Activated CD4-positive, CD25-positive, alpha-beta regulatory T cell (primary cell): Measurements from ENCODE around the gene TSPAN32.
"Not testable (repeated sequence)": the region's sequence is repeated elsewhere in the genome, so short reads cannot be mapped to it uniquely, and the experiment has no call there.

ENCODE experiments used
- DNase-seq, 4 experiments: peaks; one replicate each; lab custom pipeline; 2025; lab: John Stamatoyannopoulos, UW

Gene TSPAN32

DNA sequence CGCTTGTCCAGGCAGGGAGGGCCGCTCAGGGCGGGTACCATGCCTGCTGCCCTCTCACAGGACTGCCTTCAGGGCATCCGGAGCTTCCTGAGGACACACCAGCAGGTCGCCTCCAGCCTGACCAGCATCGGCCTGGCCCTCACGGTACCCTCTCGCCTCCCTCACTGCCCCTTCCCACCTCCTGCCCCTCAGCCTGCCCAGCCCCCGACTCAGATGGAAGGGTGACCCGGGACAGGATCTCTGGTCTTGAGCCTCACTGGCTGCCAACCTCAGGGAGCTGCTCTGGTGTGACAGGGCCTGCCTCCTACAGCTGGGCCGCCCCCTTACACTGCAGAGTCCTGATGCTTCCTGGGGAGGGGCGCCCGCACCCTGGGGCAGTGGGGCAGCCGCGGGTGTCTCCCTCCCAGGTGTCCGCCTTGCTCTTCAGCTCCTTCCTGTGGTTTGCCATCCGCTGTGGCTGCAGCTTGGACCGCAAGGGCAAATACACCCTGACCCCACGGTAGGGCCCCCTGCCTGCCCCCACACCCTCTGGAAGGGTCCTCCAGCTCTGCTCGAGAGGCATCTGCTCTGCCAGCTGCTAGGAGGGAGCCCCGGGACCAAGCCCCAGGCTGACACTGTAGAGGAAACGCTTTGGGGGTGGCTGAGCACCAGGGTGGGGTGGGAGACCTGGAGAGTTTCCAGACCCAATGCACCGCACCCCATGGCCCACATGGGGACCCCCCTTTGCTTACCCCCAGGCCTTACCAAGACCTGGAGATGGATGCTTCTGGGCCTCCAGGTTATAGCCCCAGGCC is 14.6 kb downstream of the TSPAN32 start:
- DNase-seq, result no peak

DNA sequence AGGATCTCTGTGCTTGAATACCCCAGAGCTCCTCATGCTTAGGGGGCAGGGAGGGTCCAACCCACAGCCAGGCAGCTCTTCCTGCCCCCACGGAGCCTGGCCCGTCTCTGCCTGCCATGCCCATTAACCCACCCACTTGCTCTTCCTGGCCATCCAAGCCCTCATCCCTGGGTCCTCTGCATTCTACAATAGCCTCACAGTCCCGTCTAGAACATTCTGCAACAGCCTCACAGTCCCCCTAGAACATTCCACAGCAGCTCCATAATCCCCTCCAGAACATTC is 15.1 kb downstream of the TSPAN32 start:
- no peak for DNase-seq

DNA sequence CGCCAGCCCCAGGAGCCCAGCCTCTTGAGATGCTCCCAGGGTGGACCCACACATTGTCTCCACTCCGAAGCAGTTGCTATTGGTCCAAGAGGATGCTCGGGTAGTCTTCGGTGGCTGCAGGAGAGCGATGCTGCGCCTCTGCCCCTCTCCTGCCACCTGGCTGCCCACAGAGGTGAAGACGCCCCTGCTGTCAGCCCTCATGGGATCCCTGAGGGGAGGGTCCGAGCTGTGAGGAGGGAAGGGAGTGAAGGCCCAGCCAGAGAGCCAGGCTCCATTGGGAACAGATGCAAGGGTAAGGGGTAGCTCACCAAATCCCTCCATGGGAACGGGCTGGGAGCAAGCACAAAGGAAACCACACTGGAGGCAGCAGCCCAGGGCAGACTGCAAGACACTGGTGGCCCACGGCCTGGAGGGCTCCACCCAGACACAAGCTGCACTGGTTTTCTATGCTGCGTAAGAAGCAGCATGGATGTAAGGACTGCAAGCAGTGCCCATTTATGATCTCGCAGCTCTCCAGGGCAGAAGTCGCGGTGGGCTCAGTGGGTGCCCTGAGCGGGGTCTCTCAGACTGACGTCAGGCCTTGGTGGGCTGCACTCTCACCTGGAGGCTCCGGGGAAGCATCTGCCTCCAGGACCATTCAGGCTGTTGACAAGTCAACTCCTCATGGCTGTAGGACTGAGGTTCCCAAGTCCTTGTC is 15.7 kb downstream of the TSPAN32 start:
- DNase-seq, result no peak

DNA sequence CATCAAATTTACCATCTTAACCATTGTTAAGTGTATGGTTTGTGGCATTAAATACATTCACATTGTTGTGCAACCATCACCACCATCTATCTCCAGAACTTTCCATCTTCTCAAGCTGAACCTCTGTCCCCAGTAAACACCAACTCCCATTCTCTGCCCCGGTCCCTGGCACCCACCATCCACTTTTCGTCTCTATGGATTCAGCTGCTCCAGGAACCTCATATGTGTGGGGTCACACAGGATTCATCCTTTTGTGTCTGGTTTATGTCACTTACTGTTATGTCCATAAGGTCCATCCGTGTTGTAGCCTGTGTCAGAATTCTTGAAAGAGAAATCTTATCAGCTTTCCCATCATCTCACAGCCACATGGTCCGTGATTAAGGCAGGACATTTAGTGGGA is 16.3 kb downstream of the TSPAN32 start:
- DNase-seq, result no peak

DNA sequence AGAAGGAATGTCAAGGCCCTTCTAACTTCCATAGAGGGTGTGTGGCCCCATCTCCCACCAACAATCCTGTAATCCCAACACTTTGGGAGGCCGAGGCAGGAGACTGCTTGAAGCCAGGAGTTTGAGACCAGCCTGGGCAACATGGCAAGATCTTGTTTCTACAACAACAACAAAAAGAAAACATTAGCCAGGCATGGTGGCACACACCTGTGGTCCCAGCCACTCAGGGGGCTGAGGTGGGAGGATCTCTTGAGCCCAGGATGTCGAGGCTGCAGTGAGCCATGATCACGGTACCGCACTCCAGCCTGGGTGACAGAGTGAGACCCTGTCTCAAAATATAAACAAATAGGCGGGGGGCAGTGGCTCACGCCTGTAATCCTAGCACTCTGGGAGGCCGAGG is 16.9 kb downstream of the TSPAN32 start:
- no peak for DNase-seq

DNA sequence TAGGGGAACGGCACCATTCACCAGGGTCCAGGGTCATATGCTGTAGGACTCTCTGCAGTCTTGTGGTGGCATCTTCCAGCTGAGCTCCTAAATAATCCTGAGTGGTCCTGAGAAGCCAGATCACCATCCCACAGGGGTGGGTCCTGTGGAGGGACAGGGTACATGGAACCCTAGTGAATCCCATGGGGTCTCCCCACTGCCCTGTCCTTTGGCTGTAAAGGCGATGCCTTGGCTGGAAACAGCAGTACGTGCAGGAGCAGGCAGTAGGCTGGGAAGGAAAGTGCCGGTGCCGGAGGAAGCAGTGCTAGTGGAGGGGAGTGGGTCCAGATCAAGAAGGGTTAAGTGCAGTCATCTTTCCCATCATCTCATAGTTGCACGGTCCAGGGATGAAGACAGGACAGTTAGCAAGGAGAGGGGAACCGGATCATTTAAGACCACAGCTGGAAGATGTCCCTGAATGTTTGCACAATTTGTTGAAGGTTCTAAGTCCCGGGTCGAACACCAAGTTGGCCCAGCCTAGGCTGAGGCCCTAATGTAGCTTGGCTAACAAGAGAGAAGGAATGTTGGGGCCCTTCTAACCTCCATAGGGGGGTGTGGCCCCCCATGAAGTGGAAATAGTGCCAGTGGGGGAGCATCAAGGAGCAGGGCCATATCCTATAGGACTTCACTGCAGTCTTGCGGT is 18.1 kb downstream of the TSPAN32 start:
- no peak for DNase-seq

DNA sequence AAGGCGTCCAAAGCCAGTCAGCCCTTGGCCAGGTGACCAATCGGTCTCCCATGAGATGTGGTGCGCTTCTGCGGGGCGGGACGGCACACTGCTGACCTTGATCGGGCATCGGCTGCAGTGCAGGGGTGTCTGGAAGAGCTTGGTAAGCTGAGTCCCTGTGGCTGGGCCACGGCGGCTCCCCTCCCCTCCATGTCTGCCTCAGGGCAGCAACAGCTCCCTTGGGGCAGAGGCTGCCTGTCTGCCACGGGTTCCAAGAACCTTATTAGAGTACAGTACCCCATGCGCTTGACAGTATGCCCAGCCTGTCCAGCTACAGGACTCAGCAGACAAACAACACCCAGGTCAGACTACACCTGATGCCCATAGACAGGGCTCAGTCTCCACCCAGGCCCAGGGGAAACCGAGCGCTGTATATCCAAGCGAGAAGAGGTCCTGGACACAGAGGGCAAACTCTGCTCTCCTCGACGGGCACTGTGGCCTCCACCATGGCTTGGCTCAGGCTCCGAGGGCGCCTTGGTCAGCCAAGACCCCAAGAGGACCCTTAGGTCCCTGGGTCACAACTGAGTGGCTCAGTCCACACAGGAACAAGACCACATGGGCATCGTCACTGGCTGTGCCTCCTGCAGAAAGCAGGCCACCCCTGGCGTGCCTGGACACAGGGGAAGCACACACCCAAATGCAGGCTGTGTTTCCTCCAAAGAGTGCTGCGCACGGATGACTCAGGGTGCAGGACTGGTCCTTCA is 18.9 kb downstream of the TSPAN32 start:
- no peak for DNase-seq

DNA sequence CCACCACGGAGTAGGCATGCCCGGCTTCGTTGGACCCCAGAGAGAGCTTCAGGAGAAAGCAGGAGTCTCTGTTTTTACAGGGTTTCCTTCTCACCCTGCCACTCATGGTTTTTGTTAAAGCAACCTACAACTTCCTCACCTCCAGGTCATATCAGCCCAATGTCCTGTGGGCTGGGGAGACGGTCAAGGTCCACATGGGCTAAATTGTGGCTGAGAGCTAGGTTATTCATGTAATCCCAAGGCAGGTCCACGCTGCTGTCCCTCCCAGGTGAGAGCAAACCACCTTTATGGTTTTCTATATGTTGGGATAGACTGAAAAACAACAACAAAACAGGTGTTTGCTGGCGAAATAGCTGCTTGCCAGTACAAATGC is 19.5 kb downstream of the TSPAN32 start:
- DNase-seq, result no peak

DNA sequence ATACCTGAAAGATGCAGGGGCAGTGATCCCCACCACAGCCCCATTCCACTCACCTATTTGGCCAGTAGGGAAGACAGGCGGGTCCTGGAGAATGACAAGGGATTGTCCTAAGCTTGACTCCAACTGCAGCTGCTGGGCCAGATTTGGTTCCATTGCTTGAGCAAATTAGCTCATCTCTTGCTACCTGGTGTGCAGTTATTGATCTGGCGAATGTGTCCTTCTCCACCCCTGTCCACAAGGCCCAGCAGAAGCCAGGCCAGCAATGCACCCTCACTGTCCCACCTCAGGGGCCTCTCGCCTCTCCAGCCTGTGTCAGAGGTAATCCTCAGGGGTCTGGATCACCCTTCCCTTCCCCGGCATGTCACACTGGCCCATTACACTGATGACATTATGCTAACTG is 23.3 kb downstream of the TSPAN32 start:
- no peak for DNase-seq

DNA sequence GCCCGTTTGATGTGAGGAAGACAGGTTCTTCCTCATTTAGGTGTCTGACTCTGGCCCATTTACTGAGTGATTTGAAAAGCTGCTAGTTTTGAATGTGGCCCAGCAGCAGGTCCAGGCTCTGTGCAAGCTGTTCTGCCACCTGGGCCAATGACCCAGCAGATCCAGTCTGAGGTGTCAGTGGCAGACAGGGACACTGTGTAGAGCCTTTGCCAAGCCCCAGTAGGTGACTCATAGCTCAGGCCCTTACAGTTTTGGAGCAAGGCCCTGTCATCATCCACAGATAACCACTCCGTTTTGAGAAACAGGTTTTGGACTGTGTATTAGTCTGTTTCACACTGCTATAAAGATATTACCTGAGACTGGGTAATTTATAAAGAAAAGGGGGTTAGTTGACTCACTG is 23.9 kb downstream of the TSPAN32 start:
- no peak for DNase-seq

DNA sequence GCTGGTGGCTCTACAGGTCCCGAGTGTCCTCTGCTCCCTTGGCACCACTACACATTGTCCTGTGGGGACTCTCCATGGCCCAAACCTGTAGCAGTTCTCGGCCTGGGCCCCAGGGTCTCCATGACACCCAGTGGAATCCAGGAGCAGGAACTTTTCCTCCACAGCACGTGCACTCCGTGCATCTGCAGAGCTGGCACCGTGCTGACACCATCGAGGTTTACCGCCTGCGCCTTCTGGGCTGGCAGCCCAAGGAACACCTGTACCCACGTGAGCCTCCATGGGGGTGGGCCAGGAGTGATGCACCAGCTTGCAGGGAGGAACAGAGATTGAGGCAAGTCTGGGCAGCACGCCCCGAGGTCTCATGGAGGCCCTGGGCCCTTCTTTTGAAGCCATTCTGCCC is 25.2 kb downstream of the TSPAN32 start:
- no peak for DNase-seq

DNA sequence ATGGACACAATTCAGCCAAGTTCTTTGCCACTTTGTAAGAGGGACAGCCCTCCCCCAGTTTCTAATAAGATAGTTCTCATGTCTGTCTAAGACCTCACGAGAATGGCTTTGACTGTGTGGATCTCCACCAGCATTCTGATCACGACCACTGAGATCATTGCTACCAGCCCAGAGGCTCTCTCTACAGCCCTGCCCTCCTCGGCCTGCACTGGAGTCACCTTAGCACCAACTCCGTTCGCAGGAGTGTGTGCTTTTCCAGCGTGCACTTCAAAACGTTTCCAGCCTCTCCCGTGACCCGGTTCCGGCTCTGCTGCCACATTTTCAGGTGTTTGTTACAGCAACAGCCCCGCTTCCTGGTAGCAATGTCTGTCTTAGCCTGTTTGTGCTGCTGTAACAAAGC is 26.2 kb downstream of the TSPAN32 start:
- no peak for DNase-seq

DNA sequence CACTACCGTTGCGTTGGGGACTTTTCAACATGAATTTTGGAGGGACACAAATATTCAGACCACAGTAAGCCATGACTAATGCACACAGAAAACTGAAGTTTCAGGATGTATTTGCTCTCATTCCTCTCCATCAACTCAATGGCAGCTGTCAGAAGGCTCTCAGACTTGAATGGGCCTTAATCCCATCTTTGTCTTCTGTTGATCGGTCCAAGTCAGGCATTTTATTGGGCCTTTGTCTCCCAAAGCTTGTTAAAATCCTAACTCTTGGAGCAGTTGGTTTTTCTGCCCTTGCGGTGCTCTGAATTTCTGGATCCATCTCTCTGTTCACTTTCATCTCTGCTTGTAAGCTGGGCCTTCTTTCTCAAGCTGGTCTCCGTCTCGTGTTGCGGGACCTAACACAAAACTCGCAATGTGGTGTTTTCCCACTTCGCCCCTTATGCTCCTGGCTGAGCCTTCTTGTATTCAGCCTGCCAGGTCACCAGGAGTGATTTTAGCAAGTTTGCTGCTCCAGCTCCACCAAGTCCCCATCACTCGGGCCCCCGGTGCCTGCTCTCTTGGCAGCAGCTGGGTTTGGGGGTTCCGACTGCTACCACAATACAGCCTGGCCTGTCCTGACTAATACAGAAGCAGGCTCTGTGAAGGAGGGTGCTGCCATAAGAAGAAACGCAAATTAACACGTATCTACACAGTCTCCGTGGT is 27.0 kb downstream of the TSPAN32 start:
- DNase-seq, result no peak

DNA sequence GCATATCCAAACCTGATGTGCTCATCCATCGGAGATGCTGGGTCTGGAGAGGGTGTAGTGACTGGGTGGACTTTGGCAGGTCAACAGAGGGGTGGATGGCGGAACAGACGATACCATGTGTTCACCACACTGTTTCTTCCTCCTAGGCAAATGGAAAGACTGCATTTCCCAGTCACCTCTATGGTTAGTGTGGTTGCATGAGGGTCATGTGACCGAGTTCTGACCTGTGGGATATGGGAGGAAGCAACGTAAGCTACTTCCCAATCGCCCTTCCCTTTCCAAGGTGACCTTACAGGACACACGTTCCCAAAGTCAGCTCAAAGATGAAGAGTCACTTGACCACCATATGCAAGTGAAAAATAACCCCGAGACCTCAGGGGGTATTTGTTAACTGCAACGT is 27.7 kb downstream of the TSPAN32 start:
- DNase-seq, result no peak

DNA sequence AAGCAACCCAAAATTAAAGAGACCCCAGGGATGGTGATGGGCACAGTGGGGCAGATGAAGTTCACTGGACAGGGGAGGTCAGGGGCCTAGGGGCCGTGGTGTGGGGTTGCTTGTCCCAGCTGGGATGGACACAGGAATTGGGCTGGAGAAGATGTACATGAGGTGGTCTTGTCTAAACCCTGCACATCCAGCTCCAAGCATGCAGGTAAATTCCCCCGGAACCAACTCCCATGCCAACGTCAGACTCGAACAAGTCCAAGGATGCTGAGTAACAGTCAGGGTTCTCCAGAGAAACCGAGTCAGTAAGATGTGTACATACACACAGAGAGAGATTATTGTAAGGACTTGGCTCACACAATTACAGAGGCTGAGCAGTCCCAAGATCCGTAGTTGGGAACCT is 28.9 kb downstream of the TSPAN32 start:
- DNase-seq, result no peak

DNA sequence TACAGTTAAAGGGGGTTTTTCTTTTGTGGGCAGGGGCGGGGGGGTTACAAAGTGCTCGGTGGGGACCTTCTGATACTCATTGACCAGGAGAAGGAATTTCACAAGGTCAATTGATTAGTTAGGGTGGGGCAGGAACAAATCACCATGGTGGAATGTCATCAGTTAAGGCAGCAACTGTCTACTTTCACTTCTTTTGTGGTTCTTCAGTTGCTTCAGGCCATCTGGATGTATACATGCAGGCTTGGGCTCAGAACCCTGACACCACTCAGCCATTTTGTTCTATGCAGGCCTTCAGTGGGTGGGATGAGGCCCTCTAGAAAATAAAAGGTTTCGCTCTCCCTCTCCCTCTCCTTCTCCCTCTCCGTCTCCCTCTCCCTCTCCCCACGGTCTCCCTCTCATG is 29.6 kb downstream of the TSPAN32 start:
- DNase-seq, result no peak

DNA sequence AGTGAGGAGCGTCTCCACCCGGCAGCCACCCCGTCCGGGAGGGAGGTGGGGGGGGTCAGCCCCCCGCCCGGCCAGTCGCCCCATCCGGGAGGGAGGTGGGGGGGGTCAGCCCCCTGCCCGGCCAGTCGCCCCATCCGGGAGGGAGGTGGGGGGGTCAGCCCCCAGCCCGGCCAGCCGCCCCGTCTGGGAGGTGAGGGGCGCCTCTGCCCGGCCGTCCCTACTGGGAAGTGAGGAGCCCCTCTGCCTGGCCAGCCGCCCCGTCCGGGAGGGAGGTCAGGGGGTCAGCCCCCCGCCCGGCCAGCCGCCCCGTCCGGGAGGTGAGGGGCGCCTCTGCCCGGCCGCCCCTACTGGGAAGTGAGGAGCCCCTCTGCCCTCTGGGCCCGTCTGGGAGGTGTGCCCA is 30.8 kb downstream of the TSPAN32 start:
- DNase-seq, result not testable (repeated sequence)

DNA sequence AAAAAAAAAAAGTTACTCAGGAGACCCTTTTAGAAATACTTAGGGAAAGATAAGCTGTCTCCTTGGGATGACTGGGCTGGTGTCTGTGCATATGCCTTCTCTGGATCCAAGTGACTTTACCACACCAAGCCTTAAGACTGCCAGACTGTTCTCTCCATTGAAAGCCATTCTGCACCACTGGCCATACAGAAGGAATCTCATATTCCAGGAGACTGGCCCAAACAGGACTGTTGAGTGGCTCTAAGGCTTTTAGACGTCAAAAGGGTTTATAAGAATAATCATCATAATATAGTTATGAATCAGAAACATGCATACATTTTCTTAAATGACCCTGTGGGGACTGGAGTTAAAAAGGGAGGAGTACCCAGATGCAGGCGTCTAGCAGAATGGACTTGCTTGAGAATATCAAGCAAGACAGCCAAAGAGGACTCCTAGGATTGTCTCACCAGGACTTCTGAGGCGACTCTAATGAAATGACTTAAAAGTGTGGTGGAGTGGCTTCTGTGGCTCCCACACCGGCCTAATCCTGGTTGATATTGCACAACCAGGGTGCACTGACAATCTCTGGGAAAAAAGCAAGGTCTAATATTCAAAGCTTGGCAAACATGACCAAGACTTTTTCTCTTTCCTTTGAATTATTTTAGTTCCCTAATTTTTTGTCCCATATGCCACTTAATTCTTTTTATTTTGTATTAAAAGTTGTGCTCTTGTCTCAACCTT is 31.8 kb downstream of the TSPAN32 start:
- DNase-seq, result not testable (repeated sequence)

DNA sequence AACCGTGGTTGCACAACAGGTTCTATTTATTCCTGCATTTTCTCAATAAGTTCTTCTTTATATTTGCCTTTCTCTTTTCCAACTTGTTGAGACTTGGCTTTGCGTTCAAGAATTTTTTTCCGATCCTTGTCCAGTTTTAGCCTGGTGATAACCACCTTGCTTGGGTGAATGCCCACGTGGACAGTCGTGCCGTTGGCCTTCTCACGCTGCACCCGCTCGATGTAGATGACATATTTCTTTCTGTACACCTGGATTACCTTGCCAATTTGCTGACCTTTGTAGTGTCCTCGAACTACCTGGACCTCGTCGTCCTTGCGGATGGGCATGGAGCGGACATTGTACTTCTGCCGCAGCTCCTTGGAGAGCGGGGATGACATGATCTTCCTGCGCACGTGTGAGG is 33.5 kb downstream of the TSPAN32 start:
- not testable (repeated sequence) for DNase-seq

DNA sequence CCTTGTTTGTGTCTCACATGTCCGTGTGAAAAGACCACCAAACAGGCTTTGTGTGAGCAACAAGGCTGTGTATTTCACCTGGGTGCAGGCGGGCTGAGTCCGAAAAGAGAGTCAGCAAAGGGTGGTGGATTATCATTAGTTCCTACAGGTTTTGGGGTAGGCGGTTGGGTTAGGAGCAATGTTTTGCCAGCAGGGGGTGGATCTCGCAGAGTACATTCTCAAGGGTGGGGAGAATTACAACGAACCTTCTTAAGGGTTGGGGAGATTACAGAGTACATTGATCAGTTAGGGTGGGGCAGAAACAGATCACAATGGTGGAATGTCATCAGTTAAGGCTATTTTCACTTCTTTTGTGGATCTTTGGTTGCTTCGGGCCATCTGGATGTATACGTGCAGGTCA is 36.9 kb downstream of the TSPAN32 start:
- DNase-seq, result not testable (repeated sequence)

DNA sequence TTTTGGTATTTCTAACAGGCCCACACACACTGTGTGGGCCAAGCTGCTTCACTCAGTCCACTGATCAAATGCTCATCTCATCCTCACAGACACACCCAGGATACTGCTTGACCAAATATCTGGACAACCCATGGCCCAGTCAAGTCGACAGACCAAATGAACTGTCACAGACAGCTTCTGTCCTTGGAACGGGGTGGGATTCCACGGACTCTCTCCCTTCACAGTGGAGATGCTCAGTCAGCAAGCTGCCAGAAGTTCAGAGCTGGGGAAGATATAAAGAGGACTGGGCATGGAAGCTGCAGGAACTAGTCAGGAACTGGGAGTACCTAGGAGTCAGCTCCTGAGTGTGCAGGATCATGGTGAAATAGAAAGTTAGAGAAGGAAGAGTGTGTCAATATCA is 40.7 kb downstream of the TSPAN32 start:
- no peak for DNase-seq
